ENCODE data around the gene PPP1R3D. TPM values are rescaled to one million over a fixed set of nuclear protein-coding genes. Genes with fewer than 3 reads are reported as not detected.

The PPP1R3D gene
- total and polyA plus RNA-seq, 2 of the 8 experiments (the other 6 are each of a cell fraction or from before 2014, with no cell fraction given): 1.4 to 3.9 TPM

Other genes starting within 250 kb of the PPP1R3D start
- 0.50 and 0.69 TPM in 2 replicates for gene SYCP2, start 6.7 kb downstream of the PPP1R3D start, total RNA-seq (2021; fragmentation: NEBNext Ultra II Directional; extraction: Animal tissue kit (Norgen Biotek cat#: 25700))
- 0.02 TPM in 2 replicates for gene SYCP2, start 6.7 kb downstream of the PPP1R3D start, polyA plus RNA-seq (2011; rRNA removed)
- 24.7 and 28.5 TPM in 2 replicates for gene FAM217B, start 84 bp upstream of the PPP1R3D start, total RNA-seq (2021; fragmentation: NEBNext Ultra II Directional; extraction: Animal tissue kit (Norgen Biotek cat#: 25700))
- 2.8 and 5.4 TPM in 2 replicates for gene FAM217B, start 84 bp upstream of the PPP1R3D start, polyA plus RNA-seq (2011; rRNA removed)
- gene CDH26, start 18.1 kb upstream of the PPP1R3D start, total RNA-seq (2021; fragmentation: NEBNext Ultra II Directional; extraction: Animal tissue kit (Norgen Biotek cat#: 25700)): 1.7 and 2.3 TPM in 2 replicates
- 0.78 and 1.5 TPM in 2 replicates for gene CDH26, start 18.1 kb upstream of the PPP1R3D start, polyA plus RNA-seq (2011; rRNA removed)

Data from H1 (cell line).